T47D (cell line): ENCODE measurements around the gene TRAF3IP3.

Experiments used
- DNase-seq, 2 experiments: peaks; one replicate each; pipeline versions ENCODE4 v3.0.0 to v3.0.0-alpha.2; 2011 to 2012; ENCODE audit warnings: low read depth in 1 of 2, low spot score in 1 of 2
- JUND ChIP-seq: IDR thresholded peaks from 2 replicates; pipeline ENCODE4 v1.6.1; 2012; ENCODE audit warnings: low read depth
- in situ Hi-C: cut with HindIII; loops from 2 replicates; pipeline ENCODE4 v1.10.0; 2016; ENCODE audit warnings: low sequenced_read_pairs, low pct_unique_long_range_greater_than_20kb

Gene TRAF3IP3

GRCh38 chr1:209813902-209814301, 58.0 kb downstream of the TRAF3IP3 start:
- in situ Hi-C loops: no loop called here
- TF ChIP-seq JUND: no peak

DNA sequence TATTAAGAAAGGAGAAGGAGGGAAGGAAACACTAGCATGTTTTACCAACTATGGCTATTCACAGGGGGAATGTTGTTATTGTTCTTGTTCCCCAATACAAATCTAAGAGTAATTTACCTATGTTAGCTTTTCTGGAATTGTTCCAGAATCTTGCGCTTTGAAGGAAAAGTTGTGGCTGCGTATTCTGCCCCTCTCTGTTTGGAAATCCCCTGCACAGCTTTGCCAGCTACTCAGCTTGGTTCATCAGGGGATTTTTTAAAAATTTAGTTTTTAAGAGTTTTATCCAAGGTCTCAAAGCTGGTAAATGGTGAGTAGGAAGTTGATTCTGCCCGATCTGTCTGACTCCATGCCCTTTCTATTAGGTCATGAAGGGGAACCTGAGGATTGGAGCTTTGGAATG, 59.6 kb downstream of the TRAF3IP3 start:
- in situ Hi-C loops: no loop called here
- TF ChIP-seq JUND: no peak
- DNase-seq: no peak

More at GRCh38 chr1:209813902-209814301, 58.0 kb downstream of the TRAF3IP3 start:
- no peak for DNase-seq

GRCh38 chr1:209815931-209816341, 60.1 kb downstream of the TRAF3IP3 start:
- DNase-seq: peak in 1 of 2 experiments; percentile 46
- TF ChIP-seq JUND: no peak
- in situ Hi-C loops: no loop called here

- no peak for TF ChIP-seq JUND
- DNase-seq: no peak
- in situ Hi-C loops: no loop called here
Observed at GRCh38 chr1:209816923-209817322, 61.1 kb downstream of the TRAF3IP3 start.

DNA sequence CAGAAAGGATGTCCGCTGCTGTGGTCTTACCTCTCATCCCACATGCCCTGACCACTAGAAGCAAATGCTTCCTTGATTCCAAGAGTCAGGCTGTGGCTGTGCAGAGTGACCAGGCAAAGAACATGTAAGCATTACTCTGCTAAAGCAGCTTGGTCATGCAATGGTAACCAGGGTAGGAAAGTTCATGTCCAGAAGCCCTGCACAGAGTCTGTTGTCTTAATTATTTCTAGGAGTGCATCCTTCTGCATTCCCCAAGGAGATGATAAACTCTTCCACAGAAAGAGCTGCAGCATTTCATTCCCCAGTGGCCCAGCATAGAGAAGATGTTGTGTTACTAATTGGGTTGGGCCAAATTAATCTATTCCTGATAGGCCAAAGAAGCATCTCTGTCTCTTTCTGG, 61.8 kb downstream of the TRAF3IP3 start:
- DNase-seq: no peak
- in situ Hi-C loops: no loop called here
- TF ChIP-seq JUND: no peak

DNA sequence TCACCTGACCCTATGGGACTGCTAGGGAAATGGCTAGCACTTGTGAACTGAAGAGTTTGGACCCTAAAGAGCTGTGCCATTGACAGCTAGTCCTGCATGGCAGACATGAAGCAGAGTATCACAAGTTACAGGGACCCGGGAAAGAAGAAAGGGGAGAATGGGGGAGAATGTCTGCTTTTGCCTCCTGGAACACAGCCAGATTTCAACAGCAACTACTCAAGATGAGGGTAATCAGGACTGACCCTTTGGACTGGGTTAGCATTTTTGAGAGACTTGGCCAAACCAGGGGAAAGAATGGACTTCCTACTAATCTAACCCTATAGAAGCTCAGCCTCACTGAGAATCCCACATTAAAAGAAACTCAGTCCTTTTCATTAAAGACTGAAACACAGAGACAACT, 63.2 kb downstream of the TRAF3IP3 start:
- no peak for DNase-seq
- no peak for TF ChIP-seq JUND
- in situ Hi-C loops: no loop called here

GRCh38 chr1:209820986-209821385, 65.1 kb downstream of the TRAF3IP3 start:
- TF ChIP-seq JUND: no peak
- in situ Hi-C loops: no loop called here
- no peak for DNase-seq

- in situ Hi-C loops: no loop called here
- no peak for DNase-seq
- no peak for TF ChIP-seq JUND
Observed at GRCh38 chr1:209822706-209823105, 66.9 kb downstream of the TRAF3IP3 start.

GRCh38 chr1:209823143-209824041, 67.5 kb downstream of the TRAF3IP3 start:
- no peak for TF ChIP-seq JUND
- in situ Hi-C loops: no loop called here
- DNase-seq: peak; percentile 34 to 76

GRCh38 chr1:209825591-209826434, 70.0 kb downstream of the TRAF3IP3 start:
- no peak for TF ChIP-seq JUND
- no peak for DNase-seq
- in situ Hi-C loops: no loop called here

- in situ Hi-C loops: no loop called here
- DNase-seq: peak; percentile 66 to 99
- TF ChIP-seq JUND: no peak
Observed at GRCh38 chr1:209827384-209828262, 71.8 kb downstream of the TRAF3IP3 start, which contains the start of gene UTP25. Gene UTP25 (plus strand): TSS chr1:209827972. CDS start chr1:209828064, 92 bp downstream.

GRCh38 chr1:209829716-209830115, 73.9 kb downstream of the TRAF3IP3 start:
- no peak for TF ChIP-seq JUND
- in situ Hi-C loops: no loop called here
- no peak for DNase-seq
